GM12878 (cell line): ENCODE data around the gene DTWD2. TPM values are rescaled to one million over a fixed set of nuclear protein-coding genes. Genes with fewer than 3 reads are reported as not detected.

ENCODE experiments used
- ATAC-seq: fragments of 200-7000 bp; cut with Tn5 transposase; 3 replicates; pipeline ENCODE4 v1.9.1; 2020; ENCODE audit warnings: mild to moderate bottlenecking, moderate library complexity
- BruUV-seq: library from RNA; stranded (reverse); fragments of 400-500 nt; replicated peaks from 2 replicates; lab custom pipeline; 2021; lab: Mats Ljungman, UMichigan
- CTCF ChIA-PET: fragments of 300-600 bp; sonication (Branson Sonifier 250); formaldehyde crosslinking; extraction: SDS; loops from one replicate; lab custom pipeline; 2021; ENCODE audit warnings: inconsistent platforms; lab: Yijun Ruan, JAX
- POLR2A ChIA-PET: fragments of 350-600 bp; formaldehyde crosslinking; extraction: SDS; loops from one replicate; lab custom pipeline; 2021; ENCODE audit warnings: inconsistent platforms; lab: Charles Lee
- RAD21 ChIA-PET: fragments of 300-600 bp; sonication (Branson Sonifier 250); formaldehyde crosslinking; loops from one replicate; lab custom pipeline; 2023; ENCODE audit warnings: antibody characterized with exemption; ENCODE audit not compliant: unreplicated experiment; lab: Charles Lee
- SMC1A ChIA-PET: fragments of 300-600 bp; sonication (Branson Sonifier 250); formaldehyde crosslinking; loops from one replicate; lab custom pipeline; 2023; ENCODE audit not compliant: unreplicated experiment, uncharacterized antibody; lab: Charles Lee
- DNase-seq: peaks from one replicate; pipeline ENCODE4 v3.0.0-alpha.2; 2011; ENCODE audit warnings: low read depth, low spot score
- FAIRE-seq: peaks from 3 replicates; lab custom pipeline; 2011; peaks lifted over from hg19 to GRCh38; lab: Jason Lieb, UNC
- H2AFZ ChIP-seq: 2 replicates; pipeline ENCODE4 v1.6.0; 2011; ENCODE audit warnings: low read depth, low read length, control low read depth; ENCODE audit not compliant: control insufficient read depth
- H3K27ac ChIP-seq: 2 replicates; pipeline ENCODE4 v1.5.1; 2011; ENCODE audit warnings: control low read depth; ENCODE audit not compliant: control insufficient read depth, insufficient read depth
- H3K27me3 ChIP-seq, 2 experiments: replicated peaks in 1 of 2; 2 replicates each; pipeline versions ENCODE4 v1.6.0 to v1.6.1; 2011; ENCODE audit warnings: low read length in 1 of 2; ENCODE audit not compliant: control insufficient read depth in 2 of 2, insufficient read depth in 2 of 2
- H3K36me3 ChIP-seq, 2 experiments: 2 replicates each; pipeline ENCODE4 v1.5.1; 2011; ENCODE audit warnings: low read length in 1 of 2; ENCODE audit not compliant: control insufficient read depth in 2 of 2, insufficient read depth in 2 of 2
- H3K4me1 ChIP-seq: 2 replicates; pipeline ENCODE4 v1.6.1; 2011; ENCODE audit warnings: mild to moderate bottlenecking, low read length, moderate library complexity, mixed read lengths; ENCODE audit not compliant: control insufficient read depth, insufficient read depth
- H3K4me2 ChIP-seq: 2 replicates; pipeline ENCODE4 v1.6.0; 2011; ENCODE audit warnings: control low read depth; ENCODE audit not compliant: control insufficient read depth, insufficient read depth
- H3K4me3 ChIP-seq: fragments of 200-600 bp; sonication (generic); 2 replicates; pipeline ENCODE4 v1.5.1; 2016
- H3K79me2 ChIP-seq: 2 replicates; pipeline ENCODE4 v1.6.0; 2011; ENCODE audit warnings: low read length; ENCODE audit not compliant: control insufficient read depth, insufficient read depth
- H3K9ac ChIP-seq: 2 replicates; pipeline ENCODE4 v1.8.0; 2011; ENCODE audit warnings: low read length, control low read depth, mixed read lengths; ENCODE audit not compliant: control insufficient read depth, insufficient read depth
- H3K9me3 ChIP-seq: replicated peaks from 3 replicates; pipeline ENCODE4 v1.5.1; 2011; ENCODE audit warnings: mild to moderate bottlenecking, low read length; ENCODE audit not compliant: control insufficient read depth, insufficient read depth
- H4K20me1 ChIP-seq: 2 replicates; pipeline ENCODE4 v1.6.0; 2011; ENCODE audit not compliant: control insufficient read depth, insufficient read depth
- BRCA1 ChIP-seq: IDR thresholded peaks from 2 replicates; pipeline ENCODE4 v1.6.1; 2011; ENCODE audit warnings: low read depth, low read length, improper control_type of control experiment
- CBX3 ChIP-seq: fragments of 200-600 bp; sonication (generic); IDR thresholded peaks from 2 replicates; pipeline ENCODE4 v1.6.1; 2016; ENCODE audit warnings: low read depth, borderline replicate concordance
- DPF2 ChIP-seq: fragments of 450-650 bp; IDR thresholded peaks from 2 replicates; pipeline ENCODE4 v1.6.1; 2017; ENCODE audit warnings: mild to moderate bottlenecking
- HDAC6 ChIP-seq: fragments of 200-600 bp; sonication (generic); IDR thresholded peaks from one replicate; pipeline ENCODE4 v1.8.0; 2017; ENCODE audit warnings: antibody characterized with exemption; ENCODE audit not compliant: unreplicated experiment
- KLF5 ChIP-seq: fragments of 450-650 bp; IDR thresholded peaks from 2 replicates; pipeline ENCODE4 v1.6.1; 2014; ENCODE audit warnings: mild to moderate bottlenecking; ENCODE audit not compliant: partially characterized antibody
- NR2F1 ChIP-seq: fragments of 450-650 bp; conservative IDR thresholded peaks from 2 replicates; pipeline ENCODE4 v1.6.1; 2017; ENCODE audit warnings: mild to moderate bottlenecking
- POU2F2 ChIP-seq: IDR thresholded peaks from 3 replicates; pipeline ENCODE4 v1.6.1; 2011; ENCODE audit warnings: low read depth, mild to moderate bottlenecking, low read length, borderline replicate concordance
- RB1 ChIP-seq: fragments of 450-650 bp; formaldehyde crosslinking; IDR thresholded peaks from 2 replicates; pipeline ENCODE4 v1.6.1; 2017; ENCODE audit warnings: mild to moderate bottlenecking, borderline replicate concordance
- SMARCA5 ChIP-seq: fragments of 450-650 bp; IDR thresholded peaks from 2 replicates; pipeline ENCODE4 v1.6.1; 2017; ENCODE audit warnings: mild to moderate bottlenecking
- TAF1 ChIP-seq: IDR thresholded peaks from 2 replicates; pipeline ENCODE4 v1.6.1; 2011; ENCODE audit warnings: mild to moderate bottlenecking, low read depth, low read length, borderline replicate concordance
- WRNIP1 ChIP-seq: IDR thresholded peaks from 2 replicates; pipeline ENCODE4 v1.6.1; 2011; ENCODE audit warnings: low read depth, low read length, improper control_type of control experiment, borderline replicate concordance
- ZNF622 ChIP-seq: fragments of 450-650 bp; IDR thresholded peaks from 2 replicates; pipeline ENCODE4 v1.6.1; 2017; ENCODE audit warnings: mild to moderate bottlenecking, inconsistent platforms
- ZSCAN29 ChIP-seq: fragments of 450-650 bp; IDR thresholded peaks from 2 replicates; pipeline ENCODE4 v1.6.1; 2017; ENCODE audit warnings: mild to moderate bottlenecking, moderate library complexity
- ZZZ3 ChIP-seq: IDR thresholded peaks from 2 replicates; pipeline ENCODE4 v1.6.1; 2011; ENCODE audit warnings: low read depth; ENCODE audit not compliant: control insufficient read depth, insufficient read length
- in situ Hi-C: fragments of 300-500 bp; cut with MboI; formaldehyde crosslinking; loops from 9 replicates; pipeline ENCODE4 v1.14.3; 2018; ENCODE audit warnings: mixed read lengths
- intact Hi-C: fragments of 100-400 bp; cut with micrococcal nuclease; formaldehyde crosslinking; loops from one replicate; pipeline ENCODE4 v1.14.2; 2022; ENCODE audit not compliant: unreplicated experiment
- polyA plus RNA-seq, 11 experiments: library from polyadenylated mRNA; depleted of rRNA in 4 of 11; unstranded in 6 of 11; stranded (reverse) in 5 of 11; fragments of >200 nt; fragmentation: Nextera tagmentation in 4 of 11; fragmentation: Illumina TruSeq in 1 of 11; extraction: Ambion mirVana in 4 of 11; extraction: Trizol in 1 of 11; gene quantifications; 1 replicate in 1 of 11; 2 replicates in 10 of 11; pipeline versions ENCODE4 v1.2.1 to v1.2.3, GENCODE V29; 2011 to 2016; ENCODE audit warnings: inconsistent platforms in 2 of 11, missing spikeins in 2 of 11, low read depth in 1 of 11
- total RNA-seq, 4 experiments: library from RNA; depleted of rRNA in 3 of 4; stranded (reverse); fragments of >200 nt in 3 of 4; fragmentation: Illumina TruSeq in 1 of 4; extraction: Trizol in 1 of 4; gene quantifications; 2 replicates each; pipeline versions ENCODE4 v1.2.1 to v1.2.3, GENCODE V29; 2013 to 2021

DTWD2 gene
- total and polyA plus RNA-seq, 10 of the 15 experiments (the other 5 are each of a cell fraction or from before 2014, with no cell fraction given), result 0.93 to 8.4 (median 5.1) TPM

DNA sequence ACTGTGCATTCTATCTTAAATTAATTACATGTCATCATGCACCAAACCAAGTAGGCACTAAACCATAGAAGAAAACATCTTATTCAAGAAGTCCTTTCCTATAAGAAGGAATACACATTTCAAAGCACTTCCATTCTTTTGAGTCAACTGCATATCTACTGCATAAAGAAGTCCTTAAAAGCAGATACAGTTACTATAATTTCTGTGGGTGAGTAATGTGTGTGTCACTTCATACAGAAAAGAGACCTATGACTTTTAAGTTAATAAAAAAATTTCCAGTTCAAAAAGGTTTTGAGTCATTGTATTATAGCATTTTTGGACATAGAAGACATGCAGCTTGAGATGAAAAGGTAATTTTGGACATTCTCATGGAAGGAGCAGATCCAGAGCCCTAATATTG lies 125.0 kb downstream of the DTWD2 start:
- BruUV-seq, result no TSS peak
- ChIA-PET SMC1A (no interaction called here), POLR2A (no interaction called here), CTCF (no interaction called here), RAD21 (no interaction called here)
- H3K9ac ChIP-seq, result no peak overlapping the region
- no peak overlapping the region for H3K4me3 ChIP-seq
- H4K20me1 ChIP-seq, result no peaks in the 10 kb centered on the region
- H3K4me1 ChIP-seq, result no peaks in the 10 kb centered on the region
- H3K4me2 ChIP-seq, result no peak overlapping the region
- H3K79me2 ChIP-seq, result no peaks in the 10 kb centered on the region
- H3K27ac ChIP-seq, result no peak overlapping the region
- TF ChIP-seq NR2F1 (no peak), CBX3 (no peak), WRNIP1 (no peak), HDAC6 (no peak), KLF5 (no peak)
- no peak for DNase-seq
- intact Hi-C loops (no loop called here), in situ Hi-C loops (no loop called here)
- H3K27me3 ChIP-seq, result no peaks in the 10 kb centered on the region
- no peak overlapping the region for H2AFZ ChIP-seq
- no peaks in the 10 kb centered on the region for H3K36me3 ChIP-seq
- FAIRE-seq, result no peak
- ATAC-seq, result no peak
- H3K9me3 ChIP-seq, result no peaks in the 10 kb centered on the region

DNA sequence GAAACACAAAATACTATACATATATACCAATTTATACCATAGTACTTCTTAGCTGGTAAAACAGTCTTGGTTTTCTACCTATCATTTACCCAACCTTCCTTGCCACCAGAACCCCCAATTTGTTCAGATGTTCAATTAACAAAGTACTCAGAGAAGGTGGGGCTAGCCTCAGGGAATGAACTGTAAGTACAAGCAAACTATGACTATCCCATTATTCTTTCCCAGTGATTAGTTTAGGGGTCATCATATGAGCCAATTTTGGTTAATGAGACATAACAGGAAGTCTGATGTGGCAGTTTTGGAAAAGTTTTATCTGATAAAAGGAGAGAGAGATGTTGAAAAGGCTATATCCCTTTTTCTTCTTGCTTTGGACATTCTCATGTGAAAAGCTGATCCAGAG lies 125.8 kb downstream of the DTWD2 start:
- H3K27me3 ChIP-seq, result no peaks in the 10 kb centered on the region
- ChIA-PET CTCF (no interaction called here), RAD21 (no interaction called here), SMC1A (no interaction called here), POLR2A (no interaction called here)
- no peaks in the 10 kb centered on the region for H3K4me1 ChIP-seq
- H3K9me3 ChIP-seq, result no peaks in the 10 kb centered on the region
- H4K20me1 ChIP-seq, result no peaks in the 10 kb centered on the region
- no peak overlapping the region for H2AFZ ChIP-seq
- FAIRE-seq (no peak), DNase-seq (no peak), ATAC-seq (no peak)
- no peak overlapping the region for H3K4me3 ChIP-seq
- intact Hi-C loops, result no loop called here
- H3K79me2 ChIP-seq, result no peaks in the 10 kb centered on the region
- no peak overlapping the region for H3K4me2 ChIP-seq
- in situ Hi-C loops, result no loop called here
- no peaks in the 10 kb centered on the region for H3K36me3 ChIP-seq
- H3K9ac ChIP-seq, result no peak overlapping the region
- no peak overlapping the region for H3K27ac ChIP-seq
- TF ChIP-seq POU2F2, result no peak
- no peak for TF ChIP-seq ZZZ3
- no peak for TF ChIP-seq ZSCAN29
- TF ChIP-seq DPF2, result no peak
- TF ChIP-seq ZNF622, result no peak
- TF ChIP-seq BRCA1, result no peak
- TF ChIP-seq RB1, result no peak
- no peak for TF ChIP-seq SMARCA5
- TF ChIP-seq TAF1, result no peak
- BruUV-seq, result no TSS peak
